HEK293T (cell line): ENCODE data around the gene ZBTB3.

Source experiments
- HDGF ChIP-seq: fragments of 450-650 bp; IDR thresholded peaks from 2 replicates; pipeline ENCODE4 v1.6.1; 2017; ENCODE audit warnings: antibody characterized with exemption, borderline replicate concordance
- L3MBTL2 ChIP-seq: fragments of 450-650 bp; conservative IDR thresholded peaks from 2 replicates; pipeline ENCODE4 v1.6.1; 2016; ENCODE audit warnings: mild to moderate bottlenecking
- SP1 ChIP-seq: fragments of 450-650 bp; IDR thresholded peaks from 2 replicates; pipeline ENCODE4 v1.6.1; 2017

DNA sequence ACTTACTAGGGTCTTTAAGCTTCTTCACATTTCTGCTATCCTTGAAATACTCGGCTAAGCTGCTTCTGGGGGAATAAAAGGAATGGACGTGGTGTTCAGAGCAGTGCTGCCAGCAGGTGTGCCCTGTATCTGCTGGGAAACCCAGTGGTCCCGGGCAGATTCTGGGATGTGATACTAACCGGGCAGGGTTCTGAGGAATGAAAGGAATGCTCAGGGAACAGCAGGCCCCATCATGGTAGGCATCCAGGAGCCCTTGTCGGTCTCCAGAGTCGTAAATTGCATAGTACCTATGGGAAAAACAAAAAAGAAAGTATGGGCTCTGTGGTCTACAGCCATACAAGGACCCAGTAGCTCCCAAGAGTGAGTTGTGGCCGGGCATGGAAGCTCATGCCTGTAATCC is 42.3 kb upstream of the ZBTB3 start:
- TF ChIP-seq SP1 = no peak
- no peak for TF ChIP-seq L3MBTL2
- no peak for TF ChIP-seq HDGF
